Measurements from ENCODE around the gene PSMF1.

PSMF1 gene

DNA sequence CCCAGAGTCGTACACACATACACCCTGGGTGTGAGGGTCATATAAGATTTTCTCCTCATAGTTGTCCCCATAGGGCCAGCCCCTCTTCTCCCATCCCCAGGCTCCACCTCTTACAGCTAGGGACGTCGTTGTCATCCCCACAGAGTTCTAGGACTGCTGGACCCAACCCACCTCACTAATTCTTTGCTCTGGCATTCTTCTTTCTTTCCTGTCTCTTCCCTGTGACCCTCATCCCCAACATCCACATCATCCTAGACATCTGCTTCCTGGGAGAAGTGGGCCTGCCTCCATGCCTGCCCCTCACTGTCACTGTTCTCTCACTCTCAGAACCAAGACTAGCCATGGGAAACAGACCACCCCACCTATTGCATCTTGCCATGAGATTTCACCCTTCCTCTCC lies 1.1 kb downstream of the PSMF1 start:
- H3K27me3 ChIP-seq (ENCODE audit: insufficient read depth, poor library complexity, severe bottlenecking): no peaks in the 10 kb centered on the region
- H3K4me3 ChIP-seq (ENCODE audit: severe bottlenecking): peak overlapping the region; percentile 62
- DNase-seq (ENCODE audit: low spot score): no peak
- TF ChIP-seq, protein P1, sequence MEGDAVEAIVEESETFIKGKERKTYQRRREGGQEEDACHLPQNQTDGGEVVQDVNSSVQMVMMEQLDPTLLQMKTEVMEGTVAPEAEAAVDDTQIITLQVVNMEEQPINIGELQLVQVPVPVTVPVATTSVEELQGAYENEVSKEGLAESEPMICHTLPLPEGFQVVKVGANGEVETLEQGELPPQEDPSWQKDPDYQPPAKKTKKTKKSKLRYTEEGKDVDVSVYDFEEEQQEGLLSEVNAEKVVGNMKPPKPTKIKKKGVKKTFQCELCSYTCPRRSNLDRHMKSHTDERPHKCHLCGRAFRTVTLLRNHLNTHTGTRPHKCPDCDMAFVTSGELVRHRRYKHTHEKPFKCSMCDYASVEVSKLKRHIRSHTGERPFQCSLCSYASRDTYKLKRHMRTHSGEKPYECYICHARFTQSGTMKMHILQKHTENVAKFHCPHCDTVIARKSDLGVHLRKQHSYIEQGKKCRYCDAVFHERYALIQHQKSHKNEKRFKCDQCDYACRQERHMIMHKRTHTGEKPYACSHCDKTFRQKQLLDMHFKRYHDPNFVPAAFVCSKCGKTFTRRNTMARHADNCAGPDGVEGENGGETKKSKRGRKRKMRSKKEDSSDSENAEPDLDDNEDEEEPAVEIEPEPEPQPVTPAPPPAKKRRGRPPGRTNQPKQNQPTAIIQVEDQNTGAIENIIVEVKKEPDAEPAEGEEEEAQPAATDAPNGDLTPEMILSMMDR (IDR thresholded peaks at IDR 0.05; ENCODE audit: poor library complexity, severe bottlenecking): no peak
- ATAC-seq (ENCODE audit: low read depth): no peak
- H3K27ac ChIP-seq (ENCODE audit: poor library complexity, severe bottlenecking): peak overlapping the region; percentile 34
- peaks cover 37% of the 10 kb centered on the region for H3K4me1 ChIP-seq (ENCODE audit: insufficient read depth, poor library complexity, severe bottlenecking)
- no peaks in the 10 kb centered on the region for H3K9me3 ChIP-seq (ENCODE audit: severe bottlenecking)
- H3K36me3 ChIP-seq (ENCODE audit: low read depth): peaks cover 46% of the 10 kb centered on the region

GRCh38 chr20:1121429-1121828 lies 3.0 kb downstream of the PSMF1 start:
- no peak for ATAC-seq (ENCODE audit: low read depth)
- TF ChIP-seq, protein P1 (IDR thresholded peaks at IDR 0.05; ENCODE audit: poor library complexity, severe bottlenecking): no peak
- H3K4me1 ChIP-seq (ENCODE audit: insufficient read depth, poor library complexity, severe bottlenecking): peaks cover 37% of the 10 kb centered on the region
- H3K36me3 ChIP-seq (ENCODE audit: low read depth): peaks cover 65% of the 10 kb centered on the region
- no peaks in the 10 kb centered on the region for H3K9me3 ChIP-seq (ENCODE audit: severe bottlenecking)
- no peaks in the 10 kb centered on the region for H3K27me3 ChIP-seq (ENCODE audit: insufficient read depth, poor library complexity, severe bottlenecking)
- no peak for DNase-seq (ENCODE audit: low spot score)
- no peak overlapping the region for H3K4me3 ChIP-seq (ENCODE audit: severe bottlenecking)
- H3K27ac ChIP-seq (ENCODE audit: poor library complexity, severe bottlenecking): peak overlapping the region; percentile 30

DNA sequence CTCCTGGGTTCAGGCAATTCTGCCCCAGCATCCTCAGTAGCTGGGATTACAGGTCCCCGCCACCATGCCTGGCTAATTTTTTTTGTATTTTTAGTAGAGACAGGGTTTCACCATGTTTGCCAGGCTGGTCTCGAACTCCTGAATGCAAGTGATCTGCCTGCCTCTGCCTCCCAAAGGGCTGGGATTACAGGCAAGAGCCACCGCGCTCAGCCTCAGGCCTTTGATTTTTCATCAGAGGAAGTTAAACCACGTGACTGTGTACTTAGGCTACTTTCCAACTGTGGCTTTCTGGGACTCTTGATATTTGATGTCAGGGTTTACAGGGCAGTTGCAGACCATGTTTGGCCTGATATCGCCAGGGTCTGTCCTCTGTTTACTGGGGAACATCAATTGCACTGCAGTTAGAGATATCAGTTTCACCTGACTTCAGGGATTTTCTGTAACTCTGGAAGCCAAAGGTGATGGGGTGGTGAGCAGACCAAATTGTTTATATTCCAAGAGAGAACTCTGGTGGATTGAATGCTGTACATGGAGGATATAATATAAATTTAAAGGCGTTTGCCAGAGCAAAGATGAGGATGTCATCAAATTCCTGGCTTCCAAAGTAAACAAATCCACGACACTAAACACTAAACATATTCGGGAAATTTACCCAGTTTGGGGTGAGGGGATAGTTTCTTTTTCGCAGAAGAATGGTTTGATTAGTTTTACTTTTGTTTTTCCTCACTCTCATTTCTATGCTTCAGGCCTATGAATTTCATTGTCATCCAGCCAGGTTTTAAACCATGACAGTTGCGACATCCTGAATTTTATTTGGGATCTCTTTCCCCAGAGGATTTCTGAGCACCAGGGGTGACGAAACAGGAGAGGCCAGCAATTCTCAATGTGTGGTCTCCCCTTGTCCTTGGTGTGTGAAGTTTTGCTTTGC lies 4.2 kb downstream of the PSMF1 start:
- TF ChIP-seq, protein P1 (IDR thresholded peaks at IDR 0.05; ENCODE audit: poor library complexity, severe bottlenecking): no peak
- DNase-seq (ENCODE audit: low spot score) (no peak), ATAC-seq (ENCODE audit: low read depth) (no peak)
- Histone ChIP-seq H3K27ac (ENCODE audit: poor library complexity, severe bottlenecking) (peak overlapping the region; percentile 30), H3K4me1 (ENCODE audit: insufficient read depth, poor library complexity, severe bottlenecking) (peaks cover 37% of the 10 kb centered on the region), H3K4me3 (ENCODE audit: severe bottlenecking) (no peak overlapping the region), H3K36me3 (ENCODE audit: low read depth) (peaks cover 77% of the 10 kb centered on the region), H3K9me3 (ENCODE audit: severe bottlenecking) (no peaks in the 10 kb centered on the region), H3K27me3 (ENCODE audit: insufficient read depth, poor library complexity, severe bottlenecking) (no peaks in the 10 kb centered on the region)

- ATAC-seq (ENCODE audit: low read depth): no peak
- TF ChIP-seq, protein P1 (IDR thresholded peaks at IDR 0.05; ENCODE audit: poor library complexity, severe bottlenecking): no peak
- no peak for DNase-seq (ENCODE audit: low spot score)
- Histone ChIP-seq H3K4me1 (ENCODE audit: insufficient read depth, poor library complexity, severe bottlenecking) (peaks cover 37% of the 10 kb centered on the region), H3K9me3 (ENCODE audit: severe bottlenecking) (no peaks in the 10 kb centered on the region), H3K4me3 (ENCODE audit: severe bottlenecking) (no peak overlapping the region), H3K36me3 (ENCODE audit: low read depth) (peaks cover 87% of the 10 kb centered on the region), H3K27me3 (ENCODE audit: insufficient read depth, poor library complexity, severe bottlenecking) (no peaks in the 10 kb centered on the region), H3K27ac (ENCODE audit: poor library complexity, severe bottlenecking) (no peak overlapping the region)
These were observed 5.3 kb downstream of the PSMF1 start for GRCh38 chr20:1123666-1124065.

DNA sequence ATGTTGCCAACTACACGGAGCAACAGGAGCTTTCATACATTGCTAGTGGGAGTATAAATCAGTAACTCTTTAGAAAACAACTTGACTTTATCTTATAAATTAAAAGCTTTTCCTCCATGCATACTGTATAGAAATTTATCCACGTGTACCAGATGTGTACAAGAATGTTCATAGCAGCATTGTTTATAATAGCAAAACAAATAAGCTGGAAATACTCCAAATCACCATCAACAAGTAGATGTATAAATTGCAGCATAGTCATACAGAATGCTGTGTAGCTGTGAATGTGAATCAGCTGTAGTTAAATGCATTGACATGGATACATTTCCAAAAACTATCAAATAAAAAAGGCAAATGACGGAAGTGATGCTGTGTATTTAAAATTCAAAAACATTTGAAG lies 6.0 kb downstream of the PSMF1 start:
- Histone ChIP-seq H3K9me3 (ENCODE audit: severe bottlenecking) (no peaks in the 10 kb centered on the region), H3K4me3 (ENCODE audit: severe bottlenecking) (no peak overlapping the region), H3K27me3 (ENCODE audit: insufficient read depth, poor library complexity, severe bottlenecking) (no peaks in the 10 kb centered on the region), H3K4me1 (ENCODE audit: insufficient read depth, poor library complexity, severe bottlenecking) (peaks cover 37% of the 10 kb centered on the region), H3K36me3 (ENCODE audit: low read depth) (peaks cover 95% of the 10 kb centered on the region), H3K27ac (ENCODE audit: poor library complexity, severe bottlenecking) (no peak overlapping the region)
- TF ChIP-seq, protein P1 (IDR thresholded peaks at IDR 0.05; ENCODE audit: poor library complexity, severe bottlenecking): no peak
- DNase-seq (ENCODE audit: low spot score): no peak
- ATAC-seq (ENCODE audit: low read depth): no peak
